B cell (primary cell): Measurements from ENCODE around the gene FITM1. TPM values are rescaled to one million over a fixed set of nuclear protein-coding genes. Genes with fewer than 3 reads are reported as not detected.

Experiments used
- ATAC-seq: fragments of 200-7000 bp; cut with Tn5 transposase; one replicate; pipeline ENCODE4 v1.10.0; 2021; ENCODE audit warnings: low read depth, mild to moderate bottlenecking, moderate number of reproducible peaks, moderate library complexity
- CTCF ChIA-PET: fragments of 350-600 bp; sonication (Branson Sonifier 250); formaldehyde crosslinking; loops from one replicate; lab custom pipeline; 2021; ENCODE audit warnings: antibody characterized with exemption, inconsistent platforms; lab: Charles Lee
- POLR2A ChIA-PET: fragments of 350-600 bp; sonication (Branson Sonifier 250); formaldehyde crosslinking; loops from one replicate; lab custom pipeline; 2021; ENCODE audit warnings: antibody characterized with exemption; lab: Charles Lee
- DNase-seq: peaks from one replicate; pipeline ENCODE4 v3.0.0; 2013
- H2AFZ ChIP-seq: 2 replicates; pipeline ENCODE4 v1.6.1; 2012; ENCODE audit warnings: mild to moderate bottlenecking, low read depth, low read length; ENCODE audit not compliant: insufficient read depth, poor library complexity, severe bottlenecking
- H3K27ac ChIP-seq, 2 donors: 1 replicate in 1 of 2; 2 replicates in 1 of 2; pipeline ENCODE4 v1.5.1; 2012 to 2013; ENCODE audit warnings: low read length in 2 of 2, mild to moderate bottlenecking in 2 of 2, moderate library complexity in 1 of 2
- H3K27me3 ChIP-seq, 4 experiments: fragments of 200-600 bp in 1 of 4; sonication (generic) in 1 of 4; replicated peaks in 1 of 4; 1 replicate in 2 of 4; 2 replicates in 2 of 4; pipeline versions ENCODE4 v1.6.1 to v1.7.0; 2013 to 2016; ENCODE audit warnings: low read length in 3 of 4, mild to moderate bottlenecking in 2 of 4, mixed read lengths in 1 of 4, moderate library complexity in 1 of 4; ENCODE audit not compliant: insufficient read depth in 4 of 4, control insufficient read depth in 3 of 4; ENCODE audit errors: control extremely low read depth in 1 of 4
- H3K36me3 ChIP-seq, 2 experiments: replicated peaks in 1 of 2; 1 replicate in 1 of 2; 2 replicates in 1 of 2; pipeline versions ENCODE4 v1.6.1 to v1.7.1; 2013; ENCODE audit warnings: low read length in 1 of 2; ENCODE audit not compliant: insufficient read depth in 2 of 2, control insufficient read depth in 1 of 2; ENCODE audit errors: control extremely low read depth in 1 of 2, extremely low read depth in 1 of 2
- H3K4me1 ChIP-seq, 2 donors: fragments of 200-600 bp in 1 of 2; sonication (generic) in 1 of 2; 1 replicate in 1 of 2; 2 replicates in 1 of 2; pipeline versions ENCODE4 v1.5.1 to v1.6.1; 2013 to 2017; ENCODE audit warnings: low read length in 2 of 2; ENCODE audit not compliant: control insufficient read depth in 2 of 2, insufficient read depth in 2 of 2
- H3K4me2 ChIP-seq: replicated peaks from 2 replicates; pipeline ENCODE3; 2012; ENCODE audit warnings: mild to moderate bottlenecking, low read depth, low read length; ENCODE audit not compliant: poor library complexity, severe bottlenecking
- H3K4me3 ChIP-seq, 5 experiments: fragments of 200-600 bp in 1 of 5; sonication (generic) in 1 of 5; 1 replicate in 3 of 5; 2 replicates in 2 of 5; pipeline versions ENCODE4 v1.5.1 to v1.7.0; 2011 to 2016; ENCODE audit warnings: low read length in 4 of 5, mild to moderate bottlenecking in 4 of 5, low read depth in 2 of 5, control low read depth in 1 of 5, moderate library complexity in 1 of 5; ENCODE audit not compliant: insufficient read depth in 1 of 5; ENCODE audit errors: control extremely low read depth in 1 of 5, extremely low read depth in 1 of 5
- H3K79me2 ChIP-seq: fragments of 200-600 bp; sonication (generic); one replicate; pipeline ENCODE4 v1.6.0; 2016; ENCODE audit warnings: low read length; ENCODE audit not compliant: control insufficient read depth, insufficient read depth
- H3K9ac ChIP-seq: fragments of 200-600 bp; sonication (generic); 2 replicates; pipeline ENCODE4 v1.6.1; 2017; ENCODE audit warnings: mild to moderate bottlenecking, low read length, moderate library complexity
- H3K9me3 ChIP-seq, 3 donors: one replicate each; pipeline versions ENCODE4 v1.6.1 to v1.7.1; 2013; ENCODE audit warnings: low read length in 2 of 3; ENCODE audit not compliant: control insufficient read depth in 2 of 3, insufficient read depth in 1 of 3; ENCODE audit errors: control extremely low read depth in 1 of 3
- H4K20me1 ChIP-seq: 2 replicates; pipeline ENCODE4 v1.6.0; 2012; ENCODE audit warnings: mild to moderate bottlenecking, low read length; ENCODE audit not compliant: insufficient read depth, control insufficient read depth, poor library complexity, severe bottlenecking
- H3K27ac Mint-ChIP-seq: one replicate; pipeline ENCODE4 v1.8.0; 2021; ENCODE audit warnings: mixed read lengths
- H3K27me3 Mint-ChIP-seq: one replicate; pipeline ENCODE4 v1.8.0; 2021; ENCODE audit warnings: mixed read lengths
- H3K4me1 Mint-ChIP-seq: one replicate; pipeline ENCODE4 v1.8.0; 2021; ENCODE audit warnings: mixed read lengths
- H3K4me3 Mint-ChIP-seq: one replicate; pipeline ENCODE4 v1.8.0; 2021; ENCODE audit warnings: mixed read lengths
- H3K9me3 Mint-ChIP-seq: one replicate; pipeline ENCODE4 v1.8.0; 2022; ENCODE audit warnings: mixed read lengths; ENCODE audit not compliant: insufficient read depth
- EZH2 ChIP-seq: IDR thresholded peaks from 2 replicates; pipeline ENCODE4 v1.6.1; 2012; ENCODE audit warnings: borderline replicate concordance, low read depth, mild to moderate bottlenecking, moderate library complexity, low read length; ENCODE audit not compliant: insufficient read depth, poor library complexity, severe bottlenecking
- WGBS: methylation state at CpG from one replicate; pipeline ENCODE4 v1.1.5; 2013; ENCODE audit warnings: missing lambda C conversion rate; ENCODE audit not compliant: insufficient coverage; 5-methylcytosine and 5-hydroxymethylcytosine counted together
- intact Hi-C: fragments of 100-400 bp; cut with micrococcal nuclease; formaldehyde crosslinking; loops from one replicate; pipeline ENCODE4 v1.10.0; 2022
- polyA plus RNA-seq: library from polyadenylated mRNA; depleted of rRNA; stranded (reverse); fragments of >200 nt; gene quantifications from 2 replicates; pipeline ENCODE4 v1.2.3, GENCODE V29; 2012
- total RNA-seq, 2 donors: library from RNA; stranded (reverse); fragments of 120-200 nt in 1 of 2; gene quantifications; 1 replicate in 1 of 2; 2 replicates in 1 of 2; pipeline versions ENCODE4 v1.2.3 to v1.2.4, GENCODE V29; 2013 to 2022
- TF ChIP-seq, protein P1 (sequence below): fragments of 200-600 bp; IDR thresholded peaks from one replicate; pipeline ENCODE4 v1.8.0; 2022; ENCODE audit warnings: antibody characterized with exemption, mild to moderate bottlenecking

FITM1 gene
- total and polyA plus RNA-seq, 2 donors (not counting 1 experiment from before 2014, with no cell fraction given) = 2.6 to 3.3 TPM

DNA sequence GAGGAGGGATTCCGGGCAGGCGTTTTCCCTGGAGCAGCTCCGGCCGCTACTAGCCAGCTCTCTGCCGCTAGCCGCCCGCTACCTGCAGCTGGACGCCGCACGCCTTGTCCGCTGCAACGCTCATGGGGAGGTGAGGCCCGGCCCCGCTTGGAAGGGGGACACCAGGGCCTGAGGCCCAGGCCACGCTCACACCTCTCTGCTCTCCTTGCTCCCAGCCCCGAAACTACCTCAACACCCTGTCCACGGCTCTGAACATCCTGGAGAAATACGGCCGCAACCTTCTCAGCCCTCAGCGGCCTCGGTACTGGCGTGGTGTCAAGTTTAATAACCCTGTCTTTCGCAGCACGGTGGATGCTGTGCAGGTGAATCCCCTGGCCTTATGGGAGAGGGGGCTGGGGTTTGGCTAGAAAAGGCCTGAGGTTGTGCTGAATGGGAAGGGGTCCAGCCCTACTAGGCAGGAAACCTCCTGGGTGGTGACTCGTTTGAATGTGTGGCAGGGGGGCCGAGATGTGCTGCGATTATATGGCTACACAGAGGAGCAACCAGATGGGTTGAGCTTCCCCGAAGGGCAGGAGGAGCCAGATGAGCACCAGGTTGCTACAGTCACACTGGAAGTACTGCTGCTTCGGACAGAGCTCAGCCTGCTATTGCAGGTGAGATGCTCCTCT, 17.4 kb downstream of the FITM1 start:
- intact Hi-C loops = loop anchor here (1.0 to 10.0 kb wide), 11 partner anchors 13 to 1053 kb away; partner anchors contain the start of genes ACIN1, C14orf119, CHMP4A and DCAF11
- Mint-ChIP-seq H3K4me1 (peaks cover 47% of the 10 kb centered on the region), H3K4me3 (peak overlapping the region; percentile 95), H3K27me3 (no peaks in the 10 kb centered on the region), H3K27ac (peak overlapping the region; percentile 77), H3K9me3 (no peaks in the 10 kb centered on the region)
- Histone ChIP-seq H3K4me2 (peak overlapping the region; percentile 90), H2AFZ (peak overlapping the region; percentile 83), H4K20me1 (peaks cover 45% of the 10 kb centered on the region), H3K4me1 (peaks cover 20 to 33% of the 10 kb centered on the region in 2 donors), H3K9me3 (no peaks in the 10 kb centered on the region), H3K9ac (peak overlapping the region; percentile 83), H3K36me3 (peaks cover 2 to 62% of the 10 kb centered on the region in 2 experiments), H3K27me3 (no peaks in the 10 kb centered on the region), H3K4me3 (peak overlapping the region; percentile 42 to 95 (median 92)), H3K27ac (peak overlapping the region in 1 of 2 donors; percentile 70), H3K79me2 (peaks cover 84% of the 10 kb centered on the region)
- ChIA-PET POLR2A (interaction anchor here (1.4 to 4.1 kb wide), 4 partner anchors 11 to 94 kb away, joined by 5 to 43 read pairs (median 24); partner anchors contain the start of genes DCAF11, NRL, PSME1 and TINF2), CTCF (interaction anchor here (1.1 to 6.2 kb wide), 8 partner anchors 13 to 163 kb away, joined by 3 to 62 read pairs (median 5); partner anchors contain the start of genes IRF9 and MDP1)
- WGBS = 12% methylated on average over 27 of the region's 29 CpGs
- no peak for ATAC-seq
- no peak for TF ChIP-seq EZH2
- TF ChIP-seq, protein P1, sequence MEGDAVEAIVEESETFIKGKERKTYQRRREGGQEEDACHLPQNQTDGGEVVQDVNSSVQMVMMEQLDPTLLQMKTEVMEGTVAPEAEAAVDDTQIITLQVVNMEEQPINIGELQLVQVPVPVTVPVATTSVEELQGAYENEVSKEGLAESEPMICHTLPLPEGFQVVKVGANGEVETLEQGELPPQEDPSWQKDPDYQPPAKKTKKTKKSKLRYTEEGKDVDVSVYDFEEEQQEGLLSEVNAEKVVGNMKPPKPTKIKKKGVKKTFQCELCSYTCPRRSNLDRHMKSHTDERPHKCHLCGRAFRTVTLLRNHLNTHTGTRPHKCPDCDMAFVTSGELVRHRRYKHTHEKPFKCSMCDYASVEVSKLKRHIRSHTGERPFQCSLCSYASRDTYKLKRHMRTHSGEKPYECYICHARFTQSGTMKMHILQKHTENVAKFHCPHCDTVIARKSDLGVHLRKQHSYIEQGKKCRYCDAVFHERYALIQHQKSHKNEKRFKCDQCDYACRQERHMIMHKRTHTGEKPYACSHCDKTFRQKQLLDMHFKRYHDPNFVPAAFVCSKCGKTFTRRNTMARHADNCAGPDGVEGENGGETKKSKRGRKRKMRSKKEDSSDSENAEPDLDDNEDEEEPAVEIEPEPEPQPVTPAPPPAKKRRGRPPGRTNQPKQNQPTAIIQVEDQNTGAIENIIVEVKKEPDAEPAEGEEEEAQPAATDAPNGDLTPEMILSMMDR = no peak
- no peak for DNase-seq
